ENCODE results near the gene HOMER1. TPM values are rescaled to one million over a fixed set of nuclear protein-coding genes. Genes with fewer than 3 reads are reported as not detected.

The HOMER1 gene
- total and polyA plus RNA-seq, 7 donors = 0.23 to 31.0 (median 8.3) TPM

DNA sequence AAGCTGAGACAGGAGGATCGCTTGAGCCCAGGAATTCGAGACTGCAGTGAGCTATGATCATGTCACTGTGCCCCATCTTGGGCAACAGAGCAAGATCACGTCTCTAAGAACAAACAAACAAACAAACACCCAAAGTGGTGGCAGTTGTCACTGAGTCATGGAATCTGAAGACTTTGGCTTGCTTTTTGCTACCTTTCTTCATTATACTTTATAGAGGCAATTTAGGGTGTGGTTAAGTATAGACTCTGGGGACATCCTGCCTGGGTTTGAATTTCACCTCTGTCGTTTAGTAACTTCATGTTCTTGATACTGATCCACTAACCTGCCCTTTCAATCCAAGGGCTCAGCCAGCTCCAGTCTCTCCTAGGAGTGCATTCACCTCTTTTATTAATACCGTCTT is 13.0 kb upstream of the HOMER1 start:
- Histone ChIP-seq H3K27me3 (no peaks in the 10 kb centered on the region), H3K4me3 (no peak overlapping the region), H3K4me1 (no peaks in the 10 kb centered on the region), H3K36me3 (no peaks in the 10 kb centered on the region), H3K9me3 (peaks cover 0 to 4% (median 0%) of the 10 kb centered on the region in 4 donors), H3K27ac (no peak overlapping the region)
- TF ChIP-seq POLR2A (IDR thresholded peaks at IDR 0.05) = no peak
- TF ChIP-seq, protein P1, sequence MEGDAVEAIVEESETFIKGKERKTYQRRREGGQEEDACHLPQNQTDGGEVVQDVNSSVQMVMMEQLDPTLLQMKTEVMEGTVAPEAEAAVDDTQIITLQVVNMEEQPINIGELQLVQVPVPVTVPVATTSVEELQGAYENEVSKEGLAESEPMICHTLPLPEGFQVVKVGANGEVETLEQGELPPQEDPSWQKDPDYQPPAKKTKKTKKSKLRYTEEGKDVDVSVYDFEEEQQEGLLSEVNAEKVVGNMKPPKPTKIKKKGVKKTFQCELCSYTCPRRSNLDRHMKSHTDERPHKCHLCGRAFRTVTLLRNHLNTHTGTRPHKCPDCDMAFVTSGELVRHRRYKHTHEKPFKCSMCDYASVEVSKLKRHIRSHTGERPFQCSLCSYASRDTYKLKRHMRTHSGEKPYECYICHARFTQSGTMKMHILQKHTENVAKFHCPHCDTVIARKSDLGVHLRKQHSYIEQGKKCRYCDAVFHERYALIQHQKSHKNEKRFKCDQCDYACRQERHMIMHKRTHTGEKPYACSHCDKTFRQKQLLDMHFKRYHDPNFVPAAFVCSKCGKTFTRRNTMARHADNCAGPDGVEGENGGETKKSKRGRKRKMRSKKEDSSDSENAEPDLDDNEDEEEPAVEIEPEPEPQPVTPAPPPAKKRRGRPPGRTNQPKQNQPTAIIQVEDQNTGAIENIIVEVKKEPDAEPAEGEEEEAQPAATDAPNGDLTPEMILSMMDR (IDR thresholded peaks at IDR 0.05) = no peak
- no peak for TF ChIP-seq EP300 (IDR thresholded peaks at IDR 0.05)
- TF ChIP-seq POLR2AphosphoS5 (IDR thresholded peaks at IDR 0.05) = no peak
- no peak for DNase-seq
- intact Hi-C loops (cut with DNase I) = no loop called here
- 69 to 86% methylated on average over 5 of the region's 5 CpGs for WGBS, 2 donors

DNA sequence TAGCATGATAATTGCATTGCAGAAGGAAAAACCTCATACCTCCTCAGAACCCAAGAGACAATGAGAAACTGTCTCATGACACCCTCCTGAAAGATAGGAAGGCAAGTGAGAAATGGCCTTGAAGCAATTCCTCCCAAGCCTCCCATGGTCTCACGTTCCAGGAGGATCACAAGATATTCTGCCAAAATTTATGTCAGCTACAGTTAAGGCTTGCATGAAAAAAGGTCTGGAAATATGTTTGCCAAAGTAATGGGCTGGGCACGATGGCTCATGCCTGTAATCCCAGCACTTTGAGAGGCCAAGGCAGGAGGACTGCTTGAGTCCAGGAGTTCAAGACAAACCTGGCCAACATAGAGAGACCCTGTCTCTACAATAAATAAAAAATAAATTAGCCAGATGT is 12.6 kb upstream of the HOMER1 start:
- intact Hi-C loops (cut with DNase I) = no loop called here
- TF ChIP-seq EP300 (IDR thresholded peaks at IDR 0.05) (no peak), POLR2A (IDR thresholded peaks at IDR 0.05) (no peak), POLR2AphosphoS5 (IDR thresholded peaks at IDR 0.05) (no peak)
- TF ChIP-seq, protein P1 (IDR thresholded peaks at IDR 0.05) = no peak

DNA sequence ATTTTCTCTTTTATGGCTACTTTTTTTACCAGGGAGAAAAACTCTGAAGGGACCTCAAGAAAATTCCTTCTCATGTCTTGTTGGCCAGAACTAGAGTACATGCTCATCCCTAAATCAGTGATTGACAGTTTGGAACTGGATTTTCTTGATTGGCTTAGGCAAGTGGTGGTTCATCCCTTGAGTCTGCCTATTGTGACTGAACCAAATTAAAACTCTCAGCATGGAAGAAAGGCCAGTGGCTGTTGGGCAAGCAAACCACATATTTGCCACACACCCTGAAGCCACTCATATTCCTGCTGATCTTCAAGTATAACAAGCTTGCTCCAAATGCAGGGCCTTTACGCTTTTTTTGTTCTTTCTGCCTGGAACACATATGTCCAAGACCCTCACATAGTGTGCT is 7.2 kb upstream of the HOMER1 start:
- whole genome bisulfite sequencing, 2 donors = 93 to 96% methylated on average over 1 of the region's 1 CpG
- peaks cover 0 to under 1% (median 0%) of the 10 kb centered on the region in 4 donors for H3K9me3 ChIP-seq
- H3K4me3 ChIP-seq = no peak overlapping the region
- intact Hi-C loops (cut with DNase I) = no loop called here
- TF ChIP-seq POLR2AphosphoS5 (IDR thresholded peaks at IDR 0.05) = no peak
- TF ChIP-seq, protein P1 (IDR thresholded peaks at IDR 0.05) = no peak
- no peak for TF ChIP-seq POLR2A (IDR thresholded peaks at IDR 0.05)
- TF ChIP-seq EP300 (IDR thresholded peaks at IDR 0.05) = no peak
- H3K27ac ChIP-seq = no peak overlapping the region
- DNase-seq = no peak
- no peaks in the 10 kb centered on the region for H3K36me3 ChIP-seq
- no peaks in the 10 kb centered on the region for H3K27me3 ChIP-seq
- no peaks in the 10 kb centered on the region for H3K4me1 ChIP-seq

More for the DNA sequence above, 12.6 kb upstream of the HOMER1 start:
- Histone ChIP-seq H3K9me3 (peaks cover 0 to 4% (median 0%) of the 10 kb centered on the region in 4 donors), H3K4me1 (no peaks in the 10 kb centered on the region), H3K27ac (no peak overlapping the region), H3K27me3 (no peaks in the 10 kb centered on the region), H3K4me3 (no peak overlapping the region), H3K36me3 (no peaks in the 10 kb centered on the region)
- WGBS, 2 donors = 86 to 90% methylated on average over 2 of the region's 2 CpGs
- DNase-seq = no peak

DNA sequence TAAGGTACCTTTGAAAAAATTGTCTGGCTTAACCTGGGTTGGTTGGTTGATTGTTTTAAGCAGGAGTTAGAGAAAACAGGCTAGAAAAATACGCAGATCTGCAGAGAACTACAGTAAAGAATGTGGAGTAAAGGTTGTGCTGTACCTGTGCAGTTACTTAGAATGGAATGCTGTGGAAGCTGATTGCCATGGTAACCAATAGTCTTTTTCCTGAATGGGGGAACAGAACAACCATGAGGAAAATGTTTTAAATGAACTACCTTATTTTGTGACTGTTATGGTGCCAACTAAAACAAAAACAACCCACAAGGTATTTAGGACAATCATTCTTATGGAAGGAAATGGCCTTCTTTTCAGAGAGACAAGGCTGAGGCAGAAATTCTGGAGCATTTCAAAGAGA is 4.8 kb upstream of the HOMER1 start:
- no peak for TF ChIP-seq POLR2A (IDR thresholded peaks at IDR 0.05)
- TF ChIP-seq POLR2AphosphoS5 (IDR thresholded peaks at IDR 0.05) = no peak
- TF ChIP-seq, protein P1 (IDR thresholded peaks at IDR 0.05) = no peak
- no peak for TF ChIP-seq EP300 (IDR thresholded peaks at IDR 0.05)
- no peaks in the 10 kb centered on the region for H3K9me3 ChIP-seq
- no peaks in the 10 kb centered on the region for H3K27me3 ChIP-seq
- H3K36me3 ChIP-seq = no peaks in the 10 kb centered on the region
- WGBS, 2 donors = 59 to 83% methylated on average over 1 of the region's 1 CpG
- H3K4me3 ChIP-seq = no peak overlapping the region
- DNase-seq = no peak
- peaks cover 0 to under 1% (median 0%) of the 10 kb centered on the region in 4 donors for H3K4me1 ChIP-seq
- H3K27ac ChIP-seq = no peak overlapping the region
- intact Hi-C loops (cut with DNase I) = no loop called here

- no peak for TF ChIP-seq POLR2AphosphoS5 (IDR thresholded peaks at IDR 0.05)
- TF ChIP-seq POLR2A (IDR thresholded peaks at IDR 0.05) = no peak
- TF ChIP-seq, protein P1 (IDR thresholded peaks at IDR 0.05) = no peak
- no peak for TF ChIP-seq EP300 (IDR thresholded peaks at IDR 0.05)
- 58 to 85% methylated on average over 3 of the region's 3 CpGs for WGBS, 2 donors
- no peaks in the 10 kb centered on the region for H3K9me3 ChIP-seq
- H3K4me1 ChIP-seq = peaks cover 0 to 11% (median 5%) of the 10 kb centered on the region in 4 donors
- H3K36me3 ChIP-seq = no peaks in the 10 kb centered on the region
- no peak for DNase-seq
- no peak overlapping the region for H3K4me3 ChIP-seq
- H3K27ac ChIP-seq = no peak overlapping the region
- no peaks in the 10 kb centered on the region for H3K27me3 ChIP-seq
- intact Hi-C loops (cut with DNase I) = no loop called here
Measured at GRCh38 chr5:79517601-79518000, 3.7 kb upstream of the HOMER1 start.

Data from sigmoid colon (tissue), 7 donors.